Hepatocyte (in vitro differentiated cells): Measurements from ENCODE around the gene PDZK1.

Experiments
- EZH2phosphoT487 ChIP-seq: fragments of 200-600 bp; sonication (generic); IDR thresholded peaks from one replicate; pipeline ENCODE4 v1.6.1; 2018; ENCODE audit warnings: antibody characterized with exemption, mild to moderate bottlenecking, low read depth, moderate library complexity; ENCODE audit not compliant: unreplicated experiment, severe bottlenecking
- TF ChIP-seq, protein P1 (sequence below): fragments of 200-600 bp; sonication (generic); IDR thresholded peaks from 2 replicates; pipeline ENCODE4 v1.5.1; 2016; ENCODE audit warnings: antibody characterized with exemption, mild to moderate bottlenecking; ENCODE audit not compliant: poor library complexity

DNA sequence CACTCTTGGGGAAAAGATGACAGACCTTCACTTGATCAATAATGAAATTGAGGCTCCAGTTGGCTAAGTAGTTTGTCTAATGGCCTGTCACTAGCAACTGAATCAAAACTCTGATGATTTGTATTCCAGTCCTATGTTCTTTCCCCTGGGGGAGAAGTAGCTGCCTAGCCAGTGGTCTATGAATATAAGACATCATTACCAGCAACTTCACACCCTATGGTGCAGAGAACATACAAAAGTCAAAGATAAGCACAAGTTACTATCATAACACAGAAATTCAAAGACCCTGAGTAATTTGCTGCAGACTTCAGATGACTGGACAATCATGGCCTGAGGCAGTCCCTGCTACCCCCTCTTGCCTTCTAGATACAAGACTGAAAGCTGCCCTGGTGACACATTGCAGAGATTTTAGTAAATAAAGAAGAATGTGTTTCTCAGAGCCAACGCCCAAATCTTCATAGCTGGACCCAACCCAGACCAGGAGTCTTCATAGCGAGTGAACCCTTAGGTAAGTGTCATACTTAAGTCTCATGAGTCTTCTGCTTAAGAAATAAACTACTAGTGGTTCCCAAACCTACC is 993 bp downstream of the PDZK1 start:
- TF ChIP-seq, protein P1, sequence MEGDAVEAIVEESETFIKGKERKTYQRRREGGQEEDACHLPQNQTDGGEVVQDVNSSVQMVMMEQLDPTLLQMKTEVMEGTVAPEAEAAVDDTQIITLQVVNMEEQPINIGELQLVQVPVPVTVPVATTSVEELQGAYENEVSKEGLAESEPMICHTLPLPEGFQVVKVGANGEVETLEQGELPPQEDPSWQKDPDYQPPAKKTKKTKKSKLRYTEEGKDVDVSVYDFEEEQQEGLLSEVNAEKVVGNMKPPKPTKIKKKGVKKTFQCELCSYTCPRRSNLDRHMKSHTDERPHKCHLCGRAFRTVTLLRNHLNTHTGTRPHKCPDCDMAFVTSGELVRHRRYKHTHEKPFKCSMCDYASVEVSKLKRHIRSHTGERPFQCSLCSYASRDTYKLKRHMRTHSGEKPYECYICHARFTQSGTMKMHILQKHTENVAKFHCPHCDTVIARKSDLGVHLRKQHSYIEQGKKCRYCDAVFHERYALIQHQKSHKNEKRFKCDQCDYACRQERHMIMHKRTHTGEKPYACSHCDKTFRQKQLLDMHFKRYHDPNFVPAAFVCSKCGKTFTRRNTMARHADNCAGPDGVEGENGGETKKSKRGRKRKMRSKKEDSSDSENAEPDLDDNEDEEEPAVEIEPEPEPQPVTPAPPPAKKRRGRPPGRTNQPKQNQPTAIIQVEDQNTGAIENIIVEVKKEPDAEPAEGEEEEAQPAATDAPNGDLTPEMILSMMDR = no peak
- TF ChIP-seq EZH2phosphoT487 = no peak
